ENCODE measurements around the gene PLP1. TPM values are rescaled to one million over a fixed set of nuclear protein-coding genes. Genes with fewer than 3 reads are reported as not detected.
"Not testable (repeated sequence)": the region's sequence is repeated elsewhere in the genome, so short reads cannot be mapped to it uniquely, and the experiment has no call there.

PLP1 gene
- polyA plus RNA-seq, 1 donor, result 7.2 TPM

DNA sequence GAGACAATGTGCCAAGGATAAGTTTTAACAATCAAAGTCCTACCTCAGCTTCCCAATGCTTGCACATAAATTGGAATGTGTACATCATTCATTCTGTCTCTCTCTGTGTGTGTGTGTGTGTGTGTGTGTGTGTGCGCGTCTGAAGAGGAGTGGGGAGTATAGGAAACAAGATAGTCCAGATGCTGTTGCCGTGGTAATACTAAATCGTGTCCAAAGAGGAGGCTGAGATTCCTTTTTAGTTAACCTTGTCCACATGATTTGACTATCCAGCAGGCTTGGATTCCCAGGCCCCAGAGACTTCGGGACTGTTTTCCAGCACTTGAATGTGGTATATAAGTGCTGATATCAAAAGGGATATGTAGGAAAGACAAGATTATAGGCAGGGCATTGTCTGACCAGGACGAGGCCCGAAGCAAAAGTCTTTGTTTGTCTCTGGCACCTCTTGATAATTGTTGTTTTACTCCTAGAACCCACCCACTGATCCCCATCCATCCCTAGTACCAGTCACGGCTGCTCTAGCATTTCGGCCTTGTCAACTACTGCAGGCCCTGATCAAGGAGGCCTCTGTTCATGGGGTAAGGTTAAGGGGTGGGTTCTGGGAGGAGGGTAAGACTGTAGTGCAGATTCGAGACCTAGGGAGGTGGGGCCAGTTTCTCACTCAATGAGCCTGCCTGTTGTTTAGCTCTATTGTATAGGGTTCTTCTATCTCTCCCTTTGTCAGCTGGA is 3.9 kb downstream of the PLP1 start:
- no peak for DNase-seq

DNA sequence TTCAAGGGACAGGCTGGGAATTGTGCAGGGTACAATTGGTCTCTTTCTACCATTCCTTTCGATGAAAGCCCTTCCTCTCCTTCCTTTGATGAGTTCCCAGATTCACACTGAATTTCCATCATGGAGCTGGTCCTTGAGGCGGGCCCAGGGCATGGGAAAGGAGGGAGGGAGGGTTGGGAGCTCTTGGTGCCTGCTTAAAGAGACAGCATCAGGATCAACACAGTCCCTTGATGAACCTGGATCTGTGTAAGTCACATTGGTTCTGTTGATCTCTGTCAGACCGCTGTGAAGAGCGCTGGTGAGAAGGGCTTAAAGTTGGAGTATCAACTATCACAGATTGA is 4.4 kb downstream of the PLP1 start:
- DNase-seq, result no peak

GRCh38 chrX:103781706-103782105 is 5.1 kb downstream of the PLP1 start:
- DNase-seq, result no peak

GRCh38 chrX:103782640-103783039 is 6.0 kb downstream of the PLP1 start:
- no peak for DNase-seq

- no peak for DNase-seq
Observed at GRCh38 chrX:103783196-103783595, 6.6 kb downstream of the PLP1 start.

DNA sequence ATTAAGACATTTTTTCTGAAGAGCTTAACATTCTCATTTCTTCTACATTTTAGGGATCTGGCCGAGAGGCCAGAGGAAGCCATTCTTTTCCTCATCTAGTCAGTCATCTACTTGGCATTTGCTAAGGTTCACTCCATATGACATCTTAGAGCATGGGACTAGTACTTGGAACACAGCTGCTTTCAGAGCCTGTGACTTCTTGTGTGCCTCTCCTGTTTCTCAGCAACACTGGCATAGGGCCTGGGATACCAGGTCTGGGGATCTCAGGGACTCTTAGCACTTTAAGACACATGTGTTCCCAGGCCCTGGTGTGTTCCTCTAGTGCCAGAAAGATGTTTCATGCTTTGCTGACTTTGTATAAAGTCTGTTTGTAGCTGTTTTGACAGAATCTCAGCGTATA is 7.3 kb downstream of the PLP1 start:
- no peak for DNase-seq

DNA sequence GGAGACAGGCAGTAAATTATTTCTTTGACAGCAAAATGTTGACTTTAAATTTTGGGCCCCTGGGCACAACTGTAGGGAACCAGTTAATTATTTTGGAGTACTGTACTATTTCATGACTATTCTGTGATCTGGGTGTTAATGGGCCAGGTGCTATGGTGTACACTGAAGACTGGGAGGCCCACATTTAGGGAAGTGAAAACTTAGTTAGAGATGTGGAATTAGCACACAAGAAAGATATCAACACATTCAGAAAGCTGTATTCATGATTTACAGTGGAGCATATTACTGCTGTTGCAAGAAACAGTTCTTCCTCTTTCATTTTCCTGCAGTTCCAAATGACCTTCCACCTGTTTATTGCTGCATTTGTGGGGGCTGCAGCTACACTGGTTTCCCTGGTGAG is 12.4 kb downstream of the PLP1 start:
- no peak for DNase-seq

DNA sequence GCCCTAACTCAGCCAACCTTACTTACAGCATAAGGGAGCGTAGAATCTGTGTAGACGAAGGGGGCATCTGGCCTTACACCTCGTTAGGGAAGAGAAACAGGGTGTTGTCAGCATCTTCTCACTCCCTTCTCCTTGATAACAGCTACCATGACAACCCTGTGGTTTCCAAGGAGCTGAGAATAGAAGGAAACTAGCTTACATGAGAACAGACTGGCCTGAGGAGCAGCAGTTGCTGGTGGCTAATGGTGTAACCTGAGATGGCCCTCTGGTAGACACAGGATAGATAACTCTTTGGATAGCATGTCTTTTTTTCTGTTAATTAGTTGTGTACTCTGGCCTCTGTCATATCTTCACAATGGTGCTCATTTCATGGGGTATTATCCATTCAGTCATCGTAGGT is 14.6 kb downstream of the PLP1 start:
- DNase-seq, result no peak

DNA sequence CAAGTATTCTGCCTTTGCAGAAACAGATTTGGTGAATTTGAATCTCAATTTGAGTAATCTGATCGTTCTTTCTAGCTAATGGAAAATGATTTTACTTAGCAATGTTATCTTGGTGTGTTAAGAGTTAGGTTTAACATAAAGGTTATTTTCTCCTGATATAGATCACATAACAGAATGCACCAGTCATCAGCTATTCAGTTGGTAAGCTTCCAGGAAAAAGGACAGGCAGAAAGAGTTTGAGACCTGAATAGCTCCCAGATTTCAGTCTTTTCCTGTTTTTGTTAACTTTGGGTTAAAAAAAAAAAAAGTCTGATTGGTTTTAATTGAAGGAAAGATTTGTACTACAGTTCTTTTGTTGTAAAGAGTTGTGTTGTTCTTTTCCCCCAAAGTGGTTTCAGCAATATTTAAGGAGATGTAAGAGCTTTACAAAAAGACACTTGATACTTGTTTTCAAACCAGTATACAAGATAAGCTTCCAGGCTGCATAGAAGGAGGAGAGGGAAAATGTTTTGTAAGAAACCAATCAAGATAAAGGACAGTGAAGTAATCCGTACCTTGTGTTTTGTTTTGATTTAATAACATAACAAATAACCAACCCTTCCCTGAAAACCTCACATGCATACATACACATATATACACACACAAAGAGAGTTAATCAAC is 15.3 kb downstream of the PLP1 start:
- DNase-seq, result no peak

- DNase-seq, result no peak
Observed at GRCh38 chrX:103792916-103793544, 16.4 kb downstream of the PLP1 start.

- no peak for DNase-seq
Observed at GRCh38 chrX:103793545-103793940, 16.9 kb downstream of the PLP1 start.

DNA sequence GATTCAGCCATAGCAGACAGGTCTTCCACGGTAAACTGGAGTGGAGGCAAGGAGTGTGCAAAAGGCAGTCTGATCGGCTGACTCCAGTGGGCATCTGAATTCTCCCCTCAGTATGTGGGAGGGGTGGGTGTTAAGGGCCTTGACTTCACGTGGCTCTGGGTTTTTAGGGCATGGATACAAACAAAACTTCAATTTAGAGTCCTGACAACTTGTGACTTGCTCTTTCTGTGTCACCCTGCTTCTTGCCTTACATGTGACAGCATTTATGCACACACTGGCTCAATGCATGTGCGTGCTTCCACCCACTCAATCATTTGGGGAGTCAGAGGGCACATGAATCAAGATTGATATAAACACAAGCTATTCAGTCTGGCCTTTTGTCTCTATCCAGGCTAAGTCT is 17.5 kb downstream of the PLP1 start:
- DNase-seq, result no peak

GRCh38 chrX:103797691-103798090 is 21.1 kb downstream of the PLP1 start:
- DNase-seq, result no peak

DNA sequence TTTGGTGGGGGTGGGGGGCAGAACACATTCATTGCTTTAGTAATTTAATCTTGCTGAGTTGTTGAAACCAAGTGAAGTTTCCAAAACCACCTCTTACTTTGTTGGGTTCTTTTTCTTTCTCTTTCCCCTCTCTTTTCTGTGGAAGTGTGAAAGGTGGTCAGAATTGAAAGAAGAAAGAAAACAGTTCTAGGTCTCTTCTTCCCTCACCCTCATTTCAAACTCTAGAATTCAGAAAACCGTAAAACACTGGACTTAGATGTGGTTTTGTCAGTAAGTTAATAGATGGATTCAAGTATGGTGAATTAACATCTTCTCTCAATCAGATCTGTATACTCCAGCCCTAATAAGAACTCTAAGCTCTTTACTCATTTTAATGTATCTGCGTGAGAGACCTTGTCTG is 23.7 kb downstream of the PLP1 start:
- DNase-seq, result no peak

GRCh38 chrX:103805860-103806259 is 29.2 kb downstream of the PLP1 start:
- no peak for DNase-seq

DNA sequence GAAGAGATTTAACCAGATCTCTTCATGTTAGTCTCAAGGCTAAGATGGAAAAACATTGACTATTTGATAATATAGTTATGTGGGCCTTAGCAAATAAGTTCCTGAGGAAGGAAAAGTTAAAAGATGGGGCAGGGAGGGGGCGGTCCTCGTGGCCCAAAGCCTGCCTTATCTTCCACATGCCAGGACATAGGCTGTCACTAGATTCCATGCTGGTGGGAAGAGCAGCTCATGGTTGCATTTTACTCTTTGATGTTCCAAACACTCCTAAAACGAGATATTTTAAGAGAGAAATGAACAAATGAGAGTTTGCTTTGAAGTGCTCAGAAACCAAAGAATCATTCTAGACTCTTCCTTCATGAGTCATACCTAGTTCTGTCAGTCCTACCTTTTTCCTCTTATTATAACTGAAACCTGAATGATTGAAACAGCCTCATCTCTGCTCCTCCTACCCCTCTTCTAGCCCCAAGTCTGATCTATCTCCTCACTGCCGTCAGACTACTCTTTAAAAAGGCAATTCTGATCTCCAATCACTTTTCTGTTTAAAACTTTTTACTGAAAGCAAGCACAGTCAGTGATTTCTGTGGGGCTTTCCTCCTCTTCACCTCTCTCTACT is 30.3 kb downstream of the PLP1 start:
- DNase-seq, result no peak

DNA sequence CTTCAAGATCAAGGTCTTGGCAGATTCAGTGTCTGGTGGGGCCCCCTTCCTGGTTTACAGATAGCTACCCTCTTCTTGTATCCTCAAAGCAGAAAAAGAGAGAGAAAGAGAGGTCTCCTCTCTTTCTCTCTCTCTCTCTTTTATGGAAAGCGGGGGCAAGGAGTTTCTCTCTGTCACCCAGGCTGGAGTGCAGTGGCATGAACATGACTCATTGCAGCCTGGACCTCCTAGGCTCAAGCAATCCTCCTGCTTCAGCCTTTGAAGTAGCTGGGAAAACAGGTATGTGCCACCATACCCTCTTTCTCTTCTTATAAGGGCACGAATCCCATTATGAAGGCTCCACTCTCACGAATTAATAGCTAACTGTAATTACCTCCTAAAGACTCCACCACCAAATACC is 35.2 kb downstream of the PLP1 start:
- no peak for DNase-seq

DNA sequence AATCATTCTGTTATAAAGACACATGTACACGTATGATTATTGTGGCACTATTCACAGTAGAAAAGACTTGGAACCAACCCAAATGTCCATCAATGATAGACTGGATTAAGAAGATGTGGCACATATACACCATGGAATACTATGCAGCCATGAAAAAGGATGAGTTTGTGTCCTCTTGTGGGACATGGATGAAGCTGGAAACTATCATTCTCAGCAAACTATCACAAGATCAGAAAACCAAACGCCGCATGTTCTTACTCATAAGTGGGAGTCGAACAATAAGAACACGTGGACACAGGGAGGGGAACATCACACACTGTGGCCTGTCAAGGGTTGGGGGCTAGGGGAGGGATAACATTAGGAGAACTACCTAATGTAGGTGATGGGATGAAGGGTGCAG is 40.5 kb downstream of the PLP1 start:
- DNase-seq, result not testable (repeated sequence)

DNA sequence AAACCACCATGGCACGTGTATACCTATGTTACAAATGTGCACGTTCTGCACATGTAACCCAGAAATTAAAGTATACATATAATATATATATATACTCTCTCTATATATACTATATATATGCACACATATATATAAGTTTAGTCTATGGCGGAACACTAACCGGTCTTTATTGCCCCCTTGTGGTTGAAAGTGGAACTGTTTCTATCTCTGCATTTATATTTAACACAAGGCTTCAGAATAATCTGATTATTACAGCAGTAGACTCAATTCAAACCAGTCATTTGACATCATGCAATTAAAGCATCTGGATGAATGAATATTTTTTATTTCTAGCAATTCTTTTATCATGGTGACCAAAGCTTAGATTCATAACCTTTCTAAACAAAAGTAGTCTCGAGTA is 40.9 kb downstream of the PLP1 start:
- peak; percentile 55 for DNase-seq

DNA sequence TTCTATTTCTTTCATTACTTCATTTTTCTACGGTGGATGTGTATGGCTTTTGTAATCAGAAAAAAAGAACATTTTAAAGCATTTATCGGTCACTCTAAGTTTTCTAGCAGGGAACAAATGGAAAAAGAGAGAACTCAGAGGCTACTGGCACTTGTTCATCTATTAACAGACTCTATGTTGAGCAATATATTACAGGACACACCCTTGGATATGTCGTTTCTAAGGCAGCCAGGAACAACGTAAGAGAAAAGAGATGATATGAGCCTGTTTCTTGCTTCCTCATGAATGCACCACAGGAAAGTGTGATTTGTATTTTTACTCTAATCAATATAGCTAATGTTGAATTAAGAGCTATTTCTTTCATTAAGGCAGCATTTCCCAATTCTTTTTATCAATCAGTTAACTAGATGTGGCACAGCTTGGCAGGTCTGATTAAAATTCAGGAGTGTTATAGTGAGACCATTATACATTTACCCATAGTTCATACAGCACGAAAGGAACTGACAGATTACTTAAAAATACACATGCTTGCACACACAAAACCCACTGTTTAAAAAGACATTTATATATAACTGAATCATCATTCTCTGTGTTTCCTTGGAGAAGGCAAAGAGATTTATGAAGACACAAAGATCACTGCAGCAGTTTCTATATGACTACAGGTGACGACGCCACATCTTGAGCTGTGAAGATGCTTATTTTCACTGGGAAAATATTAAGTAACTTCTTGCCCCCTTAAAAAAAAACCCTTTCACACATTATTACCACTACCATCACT is 42.4 kb downstream of the PLP1 start:
- no peak for DNase-seq

DNA sequence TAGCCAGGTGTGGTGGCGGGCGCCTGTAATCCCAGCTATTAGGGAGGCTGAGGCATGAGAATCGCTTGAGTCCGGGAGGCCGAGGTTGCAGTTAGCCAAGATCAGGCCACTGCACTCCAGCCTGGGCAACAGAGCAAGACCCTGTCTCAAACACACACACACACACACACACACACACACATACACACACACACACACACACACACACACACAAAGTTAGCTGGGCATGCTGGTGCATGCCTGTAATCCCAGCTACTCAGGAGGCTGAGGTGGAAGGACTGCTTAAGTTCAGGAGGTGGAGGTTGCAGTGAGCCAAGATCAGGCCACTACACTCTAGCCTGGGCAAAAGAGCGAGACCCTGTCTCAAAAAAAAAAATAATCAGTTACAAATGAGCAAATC is 44.2 kb downstream of the PLP1 start:
- not testable (repeated sequence) for DNase-seq

DNA sequence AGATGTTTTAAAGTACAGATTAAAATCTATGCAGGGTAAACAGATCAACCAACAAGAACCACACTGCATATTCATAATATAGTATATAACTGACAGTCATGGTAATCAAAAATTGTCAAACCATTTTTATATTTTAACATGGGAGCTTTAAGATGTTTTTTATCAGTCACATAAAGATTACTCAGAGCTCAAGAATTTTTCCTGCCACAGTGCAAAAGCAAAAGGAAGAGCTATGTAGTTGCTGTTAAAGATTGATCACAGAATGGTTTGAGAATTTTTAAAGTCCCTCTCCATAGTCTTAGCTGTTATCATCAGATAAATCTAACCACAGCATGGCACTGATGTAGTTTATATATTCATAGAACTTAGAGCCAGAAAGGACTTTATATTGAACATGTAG is 47.0 kb downstream of the PLP1 start:
- DNase-seq, result no peak

DNA sequence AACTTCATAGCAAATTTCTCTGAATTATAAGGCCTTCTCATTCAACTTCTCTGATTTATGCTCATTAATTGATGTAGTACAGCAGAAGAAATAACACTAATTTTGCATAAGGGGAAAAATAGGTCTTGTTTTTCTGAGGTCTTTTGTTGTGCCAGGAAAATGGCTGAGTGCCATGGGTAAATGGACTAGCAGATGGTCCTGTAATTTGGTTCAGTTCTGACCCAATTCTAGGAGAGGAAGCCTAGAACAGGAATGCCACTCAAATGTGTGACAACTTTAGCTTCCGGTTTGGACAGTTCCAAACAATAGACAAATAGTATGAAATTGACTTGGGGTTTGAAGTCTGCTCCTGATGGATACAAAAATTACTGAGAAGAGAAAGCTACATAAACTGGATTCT is 49.2 kb downstream of the PLP1 start:
- DNase-seq, result no peak
